ENCODE measurements around the gene FLYWCH1.

- TF ChIP-seq CTCF (conservative IDR thresholded peaks at IDR 0.05; ENCODE audit: low read length) (no peak), EZH2phosphoT487 (IDR thresholded peaks at IDR 0.05; ENCODE audit: borderline replicate concordance, low read depth, low read length) (no peak)
Measured at GRCh38 chr16:2956579-2956956, 44.8 kb downstream of the FLYWCH1 start.

All from OCI-LY7 (cell line).